GM21528 (cell line): Measurements from ENCODE around the gene PHF20.
"Not testable (repeated sequence)": the region's sequence is repeated elsewhere in the genome, so short reads cannot be mapped to it uniquely, and the experiment has no call there.

Experiments
- ATAC-seq: cut with Tn5 transposase; IDR thresholded peaks from one replicate; pipeline ENCODE4 v1.9.1; 2021; ENCODE audit warnings: mild to moderate bottlenecking, moderate library complexity; ENCODE audit not compliant: unreplicated experiment, low FRiP score

PHF20 gene

GRCh38 chr20:35771689-35772562, at the start of gene PHF20:
Gene PHF20, plus strand, starts transcription at chr20:35772015. Its CDS starts 29,508 bp downstream, at chr20:35801523.
- peak; percentile 75 for ATAC-seq

- ATAC-seq, result not testable (repeated sequence)
These were observed 48.6 kb upstream of the PHF20 start for GRCh38 chr20:35723275-35723639.

- ATAC-seq, result not testable (repeated sequence)
These were observed 48.0 kb upstream of the PHF20 start for GRCh38 chr20:35723652-35724320.

- no peak for ATAC-seq
These were observed 47.2 kb upstream of the PHF20 start for GRCh38 chr20:35724321-35725230.

- no peak for ATAC-seq
These were observed 44.7 kb upstream of the PHF20 start for GRCh38 chr20:35726842-35727711.

GRCh38 chr20:35729283-35729807, 42.5 kb upstream of the PHF20 start:
- ATAC-seq, result no peak

GRCh38 chr20:35729836-35730582, 41.8 kb upstream of the PHF20 start:
- no peak for ATAC-seq

- ATAC-seq, result no peak
These were observed 41.0 kb upstream of the PHF20 start for GRCh38 chr20:35730583-35731468.

- no peak for ATAC-seq
These were observed 40.4 kb upstream of the PHF20 start for GRCh38 chr20:35731469-35731788.

- no peak for ATAC-seq
These were observed 39.8 kb upstream of the PHF20 start for GRCh38 chr20:35731862-35732643.

GRCh38 chr20:35732644-35732982, 39.2 kb upstream of the PHF20 start:
- ATAC-seq, result no peak

- no peak for ATAC-seq
These were observed 37.4 kb upstream of the PHF20 start for GRCh38 chr20:35734374-35734773.

GRCh38 chr20:35734777-35735649, 36.8 kb upstream of the PHF20 start:
- no peak for ATAC-seq

GRCh38 chr20:35735826-35736470, 35.9 kb upstream of the PHF20 start:
- no peak for ATAC-seq

- no peak for ATAC-seq
These were observed 33.9 kb upstream of the PHF20 start for GRCh38 chr20:35737865-35738333.
